HG03095 (cell line): ENCODE measurements around the gene SLC4A2.
"Not testable (repeated sequence)": the region's sequence is repeated elsewhere in the genome, so short reads cannot be mapped to it uniquely, and the experiment has no call there.

Source experiments
- ATAC-seq: cut with Tn5 transposase; IDR thresholded peaks from one replicate; pipeline ENCODE4 v1.9.1; 2021; ENCODE audit warnings: moderate library complexity; ENCODE audit not compliant: unreplicated experiment

Gene SLC4A2

DNA sequence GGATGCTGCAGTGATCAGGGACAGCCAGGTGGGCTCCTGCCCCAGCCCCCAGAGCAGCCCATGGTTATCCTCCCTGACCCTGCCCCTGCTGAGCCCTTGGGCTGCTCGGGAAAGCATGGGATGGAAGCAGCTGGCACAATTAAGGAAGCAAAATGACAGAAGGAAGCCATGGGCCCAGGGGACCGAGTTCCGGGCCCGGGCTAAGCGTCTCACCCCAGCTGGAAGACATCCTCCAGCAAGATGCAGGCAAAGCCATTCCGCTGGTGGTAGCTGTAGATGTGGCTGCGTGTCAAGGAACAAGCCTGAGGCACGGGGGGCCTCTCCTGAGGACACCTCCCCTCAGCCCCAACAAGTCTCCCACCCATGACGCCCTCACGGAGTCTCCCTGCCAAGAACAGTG lies 36.2 kb upstream of the SLC4A2 start:
- ATAC-seq, result no peak

DNA sequence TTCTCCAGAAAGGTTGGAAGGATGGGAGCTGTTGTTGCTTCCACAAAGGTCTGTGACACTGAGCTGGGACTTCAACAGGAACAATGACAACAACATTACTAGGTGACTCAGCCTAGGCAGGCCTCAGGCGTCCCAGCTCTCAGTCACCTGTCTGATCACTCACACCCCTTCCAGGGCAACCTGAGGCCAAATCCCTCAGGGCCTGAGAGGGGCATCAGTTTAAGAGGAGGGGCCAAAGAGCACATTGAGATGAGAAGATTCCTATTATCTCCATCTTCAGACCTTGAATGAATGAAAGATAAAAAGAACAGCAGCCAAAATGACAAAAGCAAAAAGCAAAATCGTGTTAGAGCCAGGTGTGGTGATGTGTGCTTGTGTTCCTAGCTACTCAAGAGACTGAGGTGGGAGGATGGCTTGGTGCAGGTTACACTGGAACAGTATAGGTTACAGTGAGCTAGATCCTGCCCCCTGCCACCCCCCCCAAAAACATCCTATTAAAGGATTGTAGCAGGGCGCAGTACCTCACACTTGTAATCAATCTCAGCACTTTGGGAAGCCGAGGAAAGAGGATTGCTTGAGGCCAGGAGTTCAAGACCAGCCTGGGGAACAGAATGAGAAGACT lies 34.8 kb upstream of the SLC4A2 start, which contains the start of gene ATG9B:
TSS of gene ATG9B (minus strand) at position 60 of the 622 bp plus-strand sequence. CDS start 71 bp downstream, outside the sequence.
- ATAC-seq, result no peak

DNA sequence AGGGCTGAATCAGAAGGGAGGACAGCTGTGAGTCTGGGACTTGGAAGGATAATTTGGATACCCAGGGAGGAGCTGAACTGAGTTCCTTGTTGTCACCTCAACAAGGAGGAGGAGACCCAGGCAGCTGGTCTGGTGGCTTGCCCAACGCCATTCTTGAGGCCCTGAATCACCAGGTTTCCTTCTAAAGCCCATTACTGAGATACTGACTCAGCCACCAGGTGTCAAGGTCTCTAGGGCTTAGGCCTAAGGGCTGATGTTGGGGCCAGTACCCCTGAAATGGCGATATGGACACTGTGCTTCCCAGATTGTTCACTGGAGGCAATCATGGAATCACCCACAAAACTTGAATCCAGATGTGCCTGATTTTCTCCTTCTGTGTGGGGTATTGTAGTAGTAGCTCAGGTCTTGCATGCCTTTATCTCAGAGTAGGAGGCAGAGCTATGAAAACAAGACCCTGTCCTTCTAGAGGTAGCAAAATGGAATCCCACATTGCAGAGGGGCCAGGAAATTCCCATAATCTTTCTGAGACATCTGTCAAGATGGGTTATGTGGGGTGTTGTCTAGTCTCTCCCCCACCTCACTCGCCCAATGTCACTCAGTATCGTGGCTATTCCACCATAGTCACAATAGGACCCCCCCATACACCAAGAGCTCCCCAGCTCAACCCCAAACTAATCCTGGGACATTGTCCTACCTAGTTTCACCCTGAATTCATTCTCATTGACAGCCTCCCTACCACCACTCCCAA lies 33.3 kb upstream of the SLC4A2 start:
- no peak for ATAC-seq

DNA sequence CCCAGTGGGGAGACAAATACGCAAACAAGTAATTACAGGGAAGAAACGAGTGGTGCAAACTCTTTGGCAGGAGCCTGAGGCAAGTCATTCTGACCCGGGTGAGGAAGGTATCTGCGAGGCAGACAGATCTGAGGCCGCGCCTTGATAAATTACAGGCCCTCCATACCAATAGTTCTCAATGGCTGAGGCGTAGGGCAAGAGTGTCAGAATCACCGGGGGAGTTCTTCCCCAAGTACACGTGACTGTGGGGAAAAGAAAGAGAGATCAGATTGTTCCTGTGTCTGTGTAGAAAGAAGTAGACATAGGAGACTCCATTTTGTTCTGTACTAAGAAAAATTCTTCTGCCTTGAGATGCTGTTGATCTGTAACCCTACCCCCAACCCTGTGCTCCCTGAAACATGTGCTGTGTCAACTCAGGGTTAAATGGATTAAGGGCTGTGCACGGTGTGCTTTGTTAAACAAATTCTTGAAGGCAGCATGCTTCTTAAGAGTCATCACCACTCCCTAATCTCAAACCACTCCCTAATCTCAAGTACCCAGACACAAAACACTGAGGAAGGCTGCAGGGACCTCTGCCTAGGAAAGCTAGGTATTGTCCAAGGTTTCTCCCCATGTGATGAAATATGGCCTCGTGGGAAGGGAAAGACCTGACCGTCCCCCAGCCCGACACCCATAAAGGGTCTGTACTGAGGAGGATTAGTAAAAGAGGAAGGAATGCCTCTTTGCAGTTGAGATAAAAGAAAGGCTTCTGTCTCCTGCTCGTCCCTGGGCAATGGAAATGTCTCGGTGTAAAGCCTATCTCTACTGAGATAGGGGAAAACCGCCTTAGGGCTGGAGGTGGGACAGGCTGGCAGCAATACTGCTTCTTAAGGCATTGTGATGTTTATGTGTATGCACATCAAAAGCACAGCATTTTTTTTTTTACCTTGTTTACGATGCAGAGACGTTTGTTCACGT lies 32.3 kb upstream of the SLC4A2 start:
- not testable (repeated sequence) for ATAC-seq

DNA sequence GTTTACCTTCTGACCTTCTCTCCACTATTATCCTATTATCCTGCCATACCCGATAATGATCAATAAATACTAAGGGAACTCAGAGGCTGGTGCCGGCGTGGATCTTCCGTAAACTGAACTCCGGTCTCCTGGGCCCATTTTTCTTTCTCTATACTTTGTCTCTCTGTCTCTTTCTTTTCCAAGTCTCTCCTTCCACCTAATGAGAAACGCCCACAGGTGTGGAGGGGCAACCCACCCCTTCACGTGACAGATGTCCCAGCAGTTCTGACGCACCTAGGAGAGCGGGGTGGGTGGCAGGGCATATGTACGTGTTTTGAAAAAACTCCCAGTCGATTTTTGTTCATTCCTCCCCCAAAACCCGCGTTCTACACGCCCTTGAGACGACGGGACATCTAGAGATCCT lies 31.7 kb upstream of the SLC4A2 start:
- ATAC-seq, result not testable (repeated sequence)

DNA sequence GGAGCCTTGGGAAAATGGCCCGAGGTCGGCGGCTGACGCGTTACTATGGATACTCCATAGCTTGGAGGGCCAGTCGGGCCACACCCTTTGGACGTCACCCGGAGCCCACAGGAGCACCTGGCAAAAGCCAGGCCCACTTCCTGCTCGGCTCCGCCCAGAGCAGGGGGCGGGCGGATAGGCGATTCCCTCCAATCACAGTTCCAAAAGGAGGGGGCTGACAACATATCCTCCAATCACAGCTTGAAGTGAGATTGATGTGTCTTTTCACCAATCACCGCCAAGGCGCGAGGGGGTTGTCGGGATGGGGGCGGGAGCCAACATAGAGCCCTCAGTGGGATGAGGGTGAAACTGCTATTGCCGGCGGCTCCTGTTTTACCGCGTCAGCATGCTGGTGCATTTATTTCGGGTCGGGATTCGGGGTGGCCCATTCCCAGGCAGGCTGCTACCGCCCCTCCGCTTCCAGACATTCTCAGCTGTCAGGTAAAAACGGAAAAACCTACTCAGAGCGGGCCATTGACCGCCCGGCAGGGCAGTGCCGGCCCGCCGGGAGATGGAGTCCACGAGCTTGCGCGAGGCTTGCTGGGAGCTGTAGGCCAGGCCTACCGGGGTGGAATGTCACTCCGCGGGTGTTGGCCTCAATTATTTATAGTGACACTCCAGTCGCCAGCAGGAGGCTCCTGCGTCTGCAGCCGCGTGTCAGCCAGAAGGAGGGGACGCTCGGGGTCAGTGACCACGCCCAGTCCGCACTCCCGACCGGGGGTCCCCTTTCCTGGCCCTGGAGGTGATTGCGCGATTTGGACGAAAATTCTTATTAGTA lies 31.1 kb upstream of the SLC4A2 start, which contains the start of gene ABCB8:
TSS of gene ABCB8 (plus strand) at position 320 of the 817 bp plus-strand sequence. CDS start at position 386, 66 bp downstream.
- peak; percentile 95 for ATAC-seq

DNA sequence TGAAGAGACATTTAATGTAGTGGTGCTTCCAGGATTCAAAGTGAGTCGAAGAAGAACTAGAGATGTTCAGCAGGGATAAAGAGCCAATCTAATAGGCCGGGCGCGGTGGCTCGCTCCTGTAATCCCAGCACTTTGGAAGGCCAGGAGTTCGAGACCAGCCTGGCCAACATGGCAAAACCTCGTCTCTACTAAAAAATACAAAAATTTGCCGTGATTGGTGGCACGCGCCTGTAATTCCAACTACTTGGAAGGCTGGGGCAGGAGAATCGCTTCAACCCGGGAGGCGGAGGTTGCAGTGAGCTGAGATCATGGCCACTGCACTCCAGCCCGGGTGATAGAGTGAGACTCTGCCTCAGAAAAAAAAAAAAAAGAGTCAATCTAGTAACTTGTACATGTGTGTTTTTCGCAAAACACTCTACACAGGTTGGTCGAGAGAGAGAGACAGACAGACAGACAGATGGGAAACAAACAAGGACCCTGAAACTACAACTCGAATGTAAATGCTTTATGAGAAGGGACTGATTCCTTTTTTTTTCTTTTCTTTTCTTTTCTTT lies 30.4 kb upstream of the SLC4A2 start:
- ATAC-seq, result no peak

DNA sequence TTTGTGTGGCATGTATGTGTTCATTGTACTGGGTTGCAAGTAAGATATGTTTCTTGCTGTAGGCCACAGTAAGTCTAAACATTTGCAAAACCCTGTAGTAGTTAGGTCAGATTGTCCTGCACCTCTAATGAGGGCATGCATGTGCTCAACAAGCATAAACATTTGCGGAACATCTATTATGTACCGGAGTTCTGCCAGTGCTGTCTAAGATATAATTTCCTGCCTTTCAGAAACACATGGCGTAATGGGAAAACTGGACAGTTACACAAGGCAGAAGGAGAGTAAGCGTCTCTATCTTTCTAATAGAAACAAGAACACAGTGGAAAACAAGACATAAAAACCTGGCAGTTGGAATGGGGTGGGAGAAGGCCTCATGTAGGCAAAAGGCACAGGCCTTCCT lies 28.4 kb upstream of the SLC4A2 start:
- no peak for ATAC-seq

DNA sequence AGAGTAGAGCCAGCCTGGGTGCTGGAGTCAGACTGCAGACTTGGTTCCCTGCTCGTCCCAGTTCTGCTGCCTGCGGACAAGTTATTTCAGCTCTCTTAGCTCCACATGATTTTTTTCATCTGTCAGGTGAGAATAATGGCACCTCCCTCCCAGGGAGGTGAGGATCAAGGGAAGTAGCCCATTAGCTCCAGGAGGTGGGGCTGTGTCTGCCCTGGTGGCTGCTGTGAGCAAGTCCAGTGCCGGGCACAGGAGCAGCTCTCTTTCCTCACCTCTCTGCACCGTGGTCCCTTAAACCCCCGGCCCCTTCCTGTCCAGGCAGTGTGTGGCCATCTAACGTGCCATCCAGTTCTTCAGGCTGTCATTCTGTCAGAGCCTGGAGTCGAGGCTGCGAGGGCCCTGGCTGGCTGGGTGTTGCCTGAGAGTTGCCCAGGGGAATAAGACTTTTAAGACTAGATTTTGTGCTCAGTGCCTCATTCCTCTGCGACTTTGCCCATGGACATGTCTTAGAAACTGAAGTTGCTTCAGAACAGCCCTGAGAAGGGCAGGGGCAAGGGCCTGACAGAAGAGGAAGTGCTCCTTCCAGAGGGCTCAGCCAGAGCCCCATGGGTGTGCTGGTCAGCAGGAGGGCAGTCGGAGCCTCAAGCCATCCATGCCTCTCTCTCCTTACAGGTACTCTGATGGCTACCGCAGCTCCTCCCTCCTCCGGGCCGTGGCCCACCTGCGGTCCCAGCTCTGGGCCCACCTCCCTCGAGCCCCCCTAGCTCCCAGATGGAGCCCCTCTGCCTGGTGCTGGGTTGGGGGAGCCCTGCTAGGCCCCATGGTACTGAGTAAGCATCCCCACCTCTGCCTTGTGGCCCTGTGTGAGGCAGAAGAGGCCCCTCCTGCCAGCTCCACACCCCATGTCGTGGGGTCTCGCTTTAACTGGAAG lies 26.2 kb upstream of the SLC4A2 start:
- no peak for ATAC-seq

DNA sequence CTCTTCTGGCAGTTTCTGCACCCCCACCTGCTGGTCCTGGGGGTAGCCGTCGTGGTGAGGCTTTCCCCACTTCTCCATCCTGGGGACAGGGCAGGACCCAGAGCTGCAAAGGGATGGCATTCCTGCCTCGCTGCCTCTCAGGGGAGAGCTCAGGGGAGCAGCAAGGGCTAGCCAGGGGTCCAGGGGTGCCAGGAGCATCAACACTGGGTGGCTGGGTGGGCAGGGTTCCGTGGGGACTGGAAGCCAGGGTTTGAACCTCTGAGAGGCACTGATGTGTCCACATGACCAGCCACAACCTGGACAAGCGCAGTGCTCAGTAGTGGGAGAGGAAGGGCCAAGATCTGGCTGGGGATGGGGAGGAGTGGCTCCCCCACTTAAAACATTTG lies 25.5 kb upstream of the SLC4A2 start:
- ATAC-seq, result no peak

DNA sequence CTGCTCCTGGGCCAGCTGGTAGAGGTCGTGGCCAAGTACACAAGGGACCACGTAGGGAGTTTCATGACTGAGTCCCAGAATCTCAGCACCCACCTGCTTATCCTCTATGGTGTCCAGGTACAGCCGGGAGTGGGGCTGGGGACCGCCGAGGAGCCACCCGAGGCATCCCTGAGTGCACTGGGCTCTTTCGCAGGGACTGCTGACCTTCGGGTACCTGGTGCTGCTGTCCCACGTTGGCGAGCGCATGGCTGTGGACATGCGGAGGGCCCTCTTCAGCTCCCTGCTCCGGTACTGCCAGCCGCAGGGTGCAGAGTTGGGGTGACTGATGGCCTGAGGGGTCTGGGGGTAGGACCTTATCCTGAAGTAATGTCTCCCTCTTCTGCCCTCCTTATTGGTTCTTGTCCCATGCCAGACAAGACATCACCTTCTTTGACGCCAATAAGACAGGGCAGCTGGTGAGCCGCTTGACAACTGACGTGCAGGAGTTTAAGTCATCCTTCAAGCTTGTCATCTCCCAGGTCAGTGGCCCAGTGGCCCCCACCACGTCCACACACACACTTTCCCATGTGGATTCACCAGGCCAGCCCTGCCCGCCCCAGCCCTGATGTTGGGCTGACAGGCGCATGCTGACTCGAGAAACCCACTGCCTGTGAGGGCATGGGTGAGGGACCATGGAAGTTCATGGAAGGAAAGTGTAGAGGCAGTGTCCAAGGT lies 24.9 kb upstream of the SLC4A2 start:
- ATAC-seq, result no peak

DNA sequence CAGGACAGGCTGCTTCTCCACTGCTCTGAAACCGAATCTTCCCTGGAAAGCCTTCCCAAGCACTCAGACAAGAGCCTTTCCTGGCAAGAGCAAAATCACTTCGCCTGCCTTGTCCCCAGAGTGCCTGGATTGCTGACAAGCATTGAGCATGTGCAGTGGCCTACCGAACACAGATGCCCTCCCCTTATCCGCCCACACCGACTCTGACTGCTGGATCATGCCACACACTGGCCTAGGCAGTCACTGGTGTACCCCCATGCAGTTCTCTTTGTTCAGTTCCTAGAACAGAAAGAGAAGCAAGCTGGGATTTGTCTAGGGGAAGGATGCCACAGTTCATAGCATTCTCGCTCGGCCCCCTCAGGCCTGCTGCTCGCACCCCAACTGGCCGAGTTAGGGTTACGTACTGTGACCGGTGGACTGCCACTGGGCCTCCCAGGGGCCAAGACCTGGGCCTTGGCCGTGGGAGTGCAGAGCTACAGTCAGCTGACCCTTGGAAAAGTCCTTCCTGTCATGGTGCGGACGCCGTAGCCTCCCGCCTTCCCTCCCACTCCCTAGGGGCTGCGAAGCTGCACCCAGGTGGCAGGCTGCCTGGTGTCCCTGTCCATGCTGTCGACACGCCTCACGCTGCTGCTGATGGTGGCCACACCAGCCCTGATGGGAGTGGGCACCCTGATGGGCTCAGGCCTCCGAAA lies 24.2 kb upstream of the SLC4A2 start:
- no peak for ATAC-seq

DNA sequence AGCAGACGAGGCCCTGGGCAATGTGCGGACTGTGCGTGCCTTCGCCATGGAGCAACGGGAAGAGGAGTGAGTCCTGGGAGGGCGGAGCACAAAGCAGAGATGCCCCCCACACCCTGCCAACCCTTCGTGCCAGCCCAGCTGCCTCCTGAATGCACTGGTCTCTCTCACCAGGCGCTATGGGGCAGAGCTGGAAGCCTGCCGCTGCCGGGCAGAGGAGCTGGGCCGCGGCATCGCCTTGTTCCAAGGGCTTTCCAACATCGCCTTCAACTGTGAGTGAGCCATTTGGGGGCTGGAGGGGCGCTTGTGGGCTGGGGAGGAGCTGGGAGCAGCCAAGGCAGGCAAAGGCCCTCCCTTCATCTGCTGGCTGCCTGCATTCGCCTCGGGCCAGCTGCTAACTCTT lies 23.5 kb upstream of the SLC4A2 start:
- no peak for ATAC-seq

DNA sequence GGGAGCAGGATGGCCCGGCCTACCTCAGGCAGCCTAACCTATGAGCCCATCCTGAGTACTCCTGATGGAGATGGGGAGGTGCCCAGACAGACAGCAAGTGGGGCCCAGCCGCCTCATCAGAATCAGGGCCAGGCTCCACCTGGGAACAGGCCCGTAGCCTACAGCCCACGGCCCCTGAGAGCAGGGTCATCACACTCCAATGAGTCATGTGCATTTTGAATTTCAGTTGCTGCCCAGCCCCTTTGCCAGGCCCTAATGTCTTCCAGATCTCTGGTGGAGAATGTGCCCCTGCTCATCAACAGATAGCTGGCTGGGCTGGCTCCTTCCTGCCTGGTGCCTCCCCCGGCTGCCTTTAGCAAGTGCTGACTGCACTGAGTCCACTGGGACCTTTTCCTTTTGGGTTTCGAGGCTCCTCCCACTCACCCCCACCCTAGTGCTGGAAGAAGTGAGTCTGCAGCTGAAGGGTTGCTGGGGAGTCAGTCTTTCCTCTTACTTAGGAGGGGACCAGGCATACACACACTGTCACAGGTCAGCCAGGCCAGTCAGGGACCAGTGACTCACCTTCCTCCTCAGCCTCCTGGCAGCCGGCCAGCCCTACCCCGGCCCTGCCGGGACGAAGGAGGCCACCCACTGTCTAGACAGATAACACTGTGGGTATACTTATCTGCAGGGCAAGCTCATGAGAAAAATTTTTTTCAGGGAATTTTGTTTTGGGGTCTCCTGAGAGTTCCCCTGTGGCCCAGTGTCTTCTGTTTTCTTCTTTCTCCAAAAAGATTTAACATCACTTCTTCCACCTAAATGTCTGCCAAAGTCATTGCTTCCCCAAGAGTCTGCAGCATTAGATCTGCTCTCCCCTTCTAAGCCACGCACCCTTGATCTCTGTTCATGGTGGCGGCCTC lies 20.2 kb upstream of the SLC4A2 start:
- no peak for ATAC-seq

DNA sequence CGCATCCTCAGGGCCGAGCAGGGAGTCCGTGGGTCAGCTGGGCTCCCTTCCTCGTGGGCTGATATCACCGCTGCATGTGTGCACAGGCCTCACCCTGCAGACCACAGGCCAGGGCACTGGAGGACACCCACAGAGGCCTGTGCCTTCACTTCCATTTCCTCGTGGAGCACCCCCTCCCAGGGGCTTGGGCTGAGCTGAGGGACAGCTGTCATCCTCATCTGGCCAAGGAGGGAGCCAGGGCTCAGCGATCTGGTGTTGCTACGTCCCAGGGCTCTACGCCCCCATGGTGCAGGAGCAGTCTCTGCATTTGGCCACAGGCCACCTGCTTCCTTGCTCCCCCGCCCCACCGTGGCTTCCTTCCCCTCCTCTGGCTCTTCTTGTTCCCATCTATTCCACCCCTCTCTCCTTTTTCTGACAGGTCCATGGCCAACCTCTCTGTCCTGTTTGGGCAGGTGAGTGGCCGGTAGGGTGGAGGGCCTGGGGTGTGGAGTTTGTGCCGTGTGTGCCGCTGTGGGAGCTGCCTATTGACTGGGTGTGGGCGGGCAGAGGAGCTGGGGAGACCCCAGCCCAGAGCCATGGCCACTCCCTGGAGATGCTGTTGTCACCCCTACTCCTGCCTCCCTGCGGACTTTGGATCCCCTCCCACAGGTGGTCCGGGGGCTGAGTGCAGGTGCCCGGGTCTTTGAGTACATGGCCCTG lies 19.4 kb upstream of the SLC4A2 start:
- ATAC-seq, result no peak
